Mononuclear cell (primary cell): ENCODE data around the gene MAN1A2. TPM values are rescaled to one million over a fixed set of nuclear protein-coding genes. Genes with fewer than 3 reads are reported as not detected.
"Not testable (repeated sequence)": the region's sequence is repeated elsewhere in the genome, so short reads cannot be mapped to it uniquely, and the experiment has no call there.

Experiments used
- H3K27me3 ChIP-seq: 2 replicates; pipeline ENCODE4 v1.6.0; 2011; ENCODE audit warnings: low read length, control low read depth; ENCODE audit not compliant: insufficient read depth
- H3K4me1 ChIP-seq: 2 replicates; pipeline ENCODE4 v1.5.1; 2011; ENCODE audit warnings: mild to moderate bottlenecking, low read length, control low read depth; ENCODE audit not compliant: insufficient read depth
- H3K4me3 ChIP-seq: 2 replicates; pipeline ENCODE4 v1.5.1; 2011; ENCODE audit warnings: mild to moderate bottlenecking, low read length, moderate library complexity
- H3K9me3 ChIP-seq: 2 replicates; pipeline ENCODE4 v1.5.1; 2011; ENCODE audit warnings: low read depth, mild to moderate bottlenecking, control low read depth, low read length
- total RNA-seq: library from RNA; depleted of rRNA; stranded (reverse); fragments of >200 nt; gene quantifications from one replicate; pipeline ENCODE4 v1.2.3, GENCODE V29; 2012

The MAN1A2 gene
- total RNA-seq, 1 donor, result 48.9 TPM

DNA sequence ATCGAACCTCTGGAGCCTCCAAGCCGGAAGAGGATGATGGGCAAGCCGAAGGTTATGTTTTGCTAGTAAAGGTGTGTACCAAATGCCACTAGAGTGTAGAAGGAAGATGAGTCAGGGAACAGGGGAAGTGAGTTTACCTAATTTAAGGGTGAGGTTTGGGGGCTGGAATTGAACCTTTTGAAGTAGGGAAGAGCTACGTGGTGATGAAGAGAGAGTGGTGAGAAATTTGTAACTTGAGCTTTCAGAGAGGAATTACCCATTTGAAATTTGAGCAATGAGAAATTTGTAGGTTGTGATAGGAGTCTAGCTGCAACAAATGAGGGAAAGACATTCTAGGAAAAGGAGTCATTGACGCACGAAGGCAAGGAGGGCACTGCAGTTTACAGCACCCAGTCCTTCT, 168.6 kb downstream of the MAN1A2 start:
- Histone ChIP-seq H3K4me1 (peaks cover 8% of the 10 kb centered on the region), H3K27me3 (no peaks in the 10 kb centered on the region), H3K9me3 (no peaks in the 10 kb centered on the region), H3K4me3 (no peak overlapping the region)

DNA sequence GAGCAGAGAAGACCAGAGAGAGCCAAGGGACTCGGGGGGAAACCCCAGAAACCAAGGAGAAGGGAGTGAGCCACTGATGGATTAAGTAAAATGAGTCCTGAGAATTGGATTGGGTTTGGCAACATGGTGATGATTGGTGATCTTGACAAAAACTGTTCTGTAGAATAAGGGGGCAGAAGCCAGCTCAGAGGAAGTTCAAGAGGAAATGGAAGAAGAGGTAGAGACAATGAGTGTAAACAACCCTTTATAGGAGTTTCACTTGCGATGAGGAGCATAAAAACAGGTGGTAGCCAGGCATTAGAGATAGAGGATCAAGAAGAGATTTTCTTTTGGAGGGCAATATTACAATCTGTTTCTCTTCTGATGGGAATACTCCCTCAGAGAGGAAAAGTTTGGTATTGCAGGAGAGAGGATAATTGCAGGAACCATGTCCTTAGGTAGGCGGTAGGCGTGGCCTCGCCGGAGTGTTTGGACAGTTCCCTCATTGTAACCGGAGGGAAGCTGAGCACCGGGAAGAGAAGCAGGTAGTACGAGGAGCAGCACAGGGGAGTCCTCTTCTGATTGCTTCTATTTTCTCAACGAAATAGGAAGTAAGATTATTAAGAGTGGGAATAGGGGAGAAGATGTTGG, 170.2 kb downstream of the MAN1A2 start:
- H3K4me3 ChIP-seq, result no peak overlapping the region
- no peaks in the 10 kb centered on the region for H3K27me3 ChIP-seq
- H3K4me1 ChIP-seq, result peaks cover 8% of the 10 kb centered on the region
- no peaks in the 10 kb centered on the region for H3K9me3 ChIP-seq

DNA sequence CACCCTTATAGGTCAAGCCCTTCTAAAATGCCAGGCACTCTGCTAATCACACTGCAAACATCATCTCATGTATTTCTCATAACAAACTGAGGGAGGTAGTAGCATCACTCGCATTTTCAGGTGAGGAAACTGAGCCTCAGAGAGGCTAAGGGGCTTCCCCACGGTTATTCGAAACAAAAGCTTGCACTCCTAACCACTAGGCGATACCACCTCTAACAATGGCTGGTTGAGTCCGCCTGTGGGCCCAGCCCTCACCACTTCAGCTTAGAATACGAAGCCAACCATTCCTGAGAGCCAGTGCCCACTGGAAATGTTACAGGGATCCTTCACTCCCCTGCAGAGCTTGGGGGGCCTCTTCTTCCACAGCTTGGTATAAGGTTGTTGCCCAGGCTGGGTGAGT, 173.3 kb downstream of the MAN1A2 start:
- Histone ChIP-seq H3K27me3 (no peaks in the 10 kb centered on the region), H3K9me3 (no peaks in the 10 kb centered on the region), H3K4me1 (peaks cover 8% of the 10 kb centered on the region), H3K4me3 (no peak overlapping the region)

DNA sequence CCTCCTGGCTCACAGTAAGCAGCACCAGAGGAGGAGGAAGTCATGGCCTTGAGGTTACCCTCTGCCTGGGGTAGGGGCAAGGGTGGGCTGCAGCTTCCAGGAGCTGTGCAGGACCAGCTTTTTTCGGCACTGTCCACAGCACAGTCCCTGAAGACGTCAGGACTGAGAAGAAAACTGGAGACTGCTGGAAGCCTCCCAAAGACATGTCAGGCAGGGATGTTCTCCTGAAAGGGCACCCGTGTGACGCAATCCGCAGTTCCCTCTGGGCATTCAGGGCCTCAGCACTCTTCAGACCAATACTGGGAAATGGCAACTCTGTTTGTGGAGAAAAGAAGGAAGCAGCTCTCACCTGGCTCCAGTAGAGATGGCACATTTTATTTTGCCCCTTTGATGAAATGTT, 173.8 kb downstream of the MAN1A2 start:
- H3K27me3 ChIP-seq, result no peaks in the 10 kb centered on the region
- H3K4me1 ChIP-seq, result peaks cover 8% of the 10 kb centered on the region
- no peaks in the 10 kb centered on the region for H3K9me3 ChIP-seq
- H3K4me3 ChIP-seq, result no peak overlapping the region

DNA sequence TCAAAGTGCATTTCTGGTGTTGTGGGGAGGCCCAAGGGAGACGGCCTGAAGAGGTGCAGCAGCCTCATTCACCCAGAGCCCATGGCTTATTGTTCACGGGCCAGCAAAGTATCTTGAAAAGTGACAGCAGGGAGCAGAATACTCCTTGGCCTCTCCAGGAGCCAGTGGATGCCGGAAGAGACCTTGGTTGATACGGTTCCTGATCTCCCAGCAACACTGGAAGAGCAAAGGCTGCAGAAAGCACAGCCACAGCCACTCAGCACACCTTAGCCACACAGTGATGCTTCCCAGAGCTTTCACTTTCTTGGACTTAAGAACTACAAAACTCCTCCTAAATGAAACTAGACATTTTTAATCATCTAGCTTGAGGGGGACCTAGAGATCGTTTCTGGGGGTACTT, 174.3 kb downstream of the MAN1A2 start:
- no peaks in the 10 kb centered on the region for H3K9me3 ChIP-seq
- H3K27me3 ChIP-seq, result no peaks in the 10 kb centered on the region
- H3K4me3 ChIP-seq, result no peak overlapping the region
- H3K4me1 ChIP-seq, result peaks cover 8% of the 10 kb centered on the region

DNA sequence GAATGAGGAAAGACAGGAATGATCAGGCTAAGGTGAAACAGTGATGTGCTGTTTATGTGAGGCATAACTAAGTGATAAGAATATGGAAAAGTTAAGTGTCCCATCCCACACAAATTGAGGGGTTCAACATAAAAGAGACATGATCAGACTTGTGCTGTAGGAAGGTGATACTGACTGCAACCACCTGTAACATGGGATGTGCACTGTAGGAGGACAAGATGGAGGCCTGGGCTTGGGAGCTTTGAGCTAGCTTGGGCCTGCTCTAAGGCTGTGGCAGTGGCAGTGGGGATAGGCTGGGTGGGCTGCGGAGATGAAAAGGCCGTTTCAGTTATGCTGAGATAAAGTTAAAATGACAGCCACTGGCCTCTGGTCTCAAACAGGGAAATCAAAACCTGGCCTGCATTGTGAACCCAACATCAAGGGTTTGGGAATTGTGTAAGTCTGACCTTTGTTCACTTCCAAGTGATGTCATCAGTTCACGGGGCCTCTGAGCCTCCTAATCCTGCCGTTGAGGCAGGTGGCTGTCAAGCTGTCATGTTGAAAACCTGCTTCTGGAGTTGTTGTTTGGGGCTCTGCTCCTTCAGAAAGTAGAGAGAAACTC, 177.4 kb downstream of the MAN1A2 start:
- H3K4me1 ChIP-seq, result no peaks in the 10 kb centered on the region
- H3K27me3 ChIP-seq, result no peaks in the 10 kb centered on the region
- H3K9me3 ChIP-seq, result no peaks in the 10 kb centered on the region
- no peak overlapping the region for H3K4me3 ChIP-seq

DNA sequence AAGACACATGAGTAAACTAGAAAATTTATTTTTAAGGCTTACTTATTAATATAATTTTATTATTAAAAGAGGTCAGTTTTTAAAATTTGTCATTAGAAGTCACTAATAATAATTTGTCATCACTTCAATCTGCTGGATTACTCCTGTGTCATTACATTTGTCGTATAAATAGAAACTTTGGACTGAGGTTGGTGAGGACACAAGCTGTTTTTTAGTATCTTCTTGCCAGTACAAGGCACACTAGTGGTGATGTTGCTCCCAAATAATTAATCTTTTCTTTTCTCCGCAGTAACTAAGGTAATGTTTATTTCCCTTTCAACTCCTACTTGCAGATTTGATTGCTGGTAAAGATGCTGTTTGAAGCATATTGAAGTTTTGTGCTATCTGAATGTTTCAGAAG, 179.2 kb downstream of the MAN1A2 start:
- Histone ChIP-seq H3K9me3 (no peaks in the 10 kb centered on the region), H3K4me1 (no peaks in the 10 kb centered on the region), H3K4me3 (no peak overlapping the region), H3K27me3 (no peaks in the 10 kb centered on the region)

DNA sequence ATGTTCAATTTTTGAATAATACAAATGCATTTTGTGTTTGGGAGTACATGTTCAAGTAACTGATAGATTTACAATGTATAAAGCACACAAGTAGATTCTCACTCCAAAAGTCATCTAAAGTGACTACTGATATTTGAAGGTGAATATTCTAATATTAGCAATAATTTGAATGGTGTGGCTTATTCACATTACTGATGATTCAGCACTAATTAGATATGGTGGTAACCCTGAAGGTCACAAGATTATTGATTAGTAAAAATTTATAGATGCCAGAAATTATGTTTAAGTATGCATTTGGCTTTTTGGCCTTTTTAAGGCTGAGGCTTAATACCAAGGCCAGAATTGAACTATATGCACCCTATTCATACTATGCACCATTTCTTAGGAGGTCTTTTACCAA, 186.2 kb downstream of the MAN1A2 start:
- Histone ChIP-seq H3K4me3 (no peak overlapping the region), H3K27me3 (no peaks in the 10 kb centered on the region), H3K9me3 (no peaks in the 10 kb centered on the region), H3K4me1 (no peaks in the 10 kb centered on the region)

DNA sequence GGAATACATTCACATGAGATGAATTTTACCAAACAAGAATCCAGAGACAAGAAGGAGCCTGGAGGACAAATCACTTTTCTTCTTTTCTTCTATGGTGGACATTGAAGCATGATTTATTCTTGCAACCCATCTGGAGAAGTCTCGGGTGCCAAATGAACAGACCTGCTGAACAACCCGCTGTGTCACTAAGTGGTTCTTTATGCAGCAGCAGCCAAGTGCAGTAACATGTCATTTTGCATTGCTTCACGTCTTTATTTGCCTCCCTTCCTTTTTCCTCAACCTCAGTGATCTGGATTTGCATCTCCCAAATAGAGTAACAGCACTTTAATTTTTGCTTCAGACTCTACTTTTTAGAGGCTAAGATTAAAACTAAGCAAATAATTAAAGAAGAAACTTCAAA, 188.6 kb downstream of the MAN1A2 start:
- Histone ChIP-seq H3K4me3 (no peak overlapping the region), H3K9me3 (no peaks in the 10 kb centered on the region), H3K27me3 (no peaks in the 10 kb centered on the region), H3K4me1 (no peaks in the 10 kb centered on the region)

DNA sequence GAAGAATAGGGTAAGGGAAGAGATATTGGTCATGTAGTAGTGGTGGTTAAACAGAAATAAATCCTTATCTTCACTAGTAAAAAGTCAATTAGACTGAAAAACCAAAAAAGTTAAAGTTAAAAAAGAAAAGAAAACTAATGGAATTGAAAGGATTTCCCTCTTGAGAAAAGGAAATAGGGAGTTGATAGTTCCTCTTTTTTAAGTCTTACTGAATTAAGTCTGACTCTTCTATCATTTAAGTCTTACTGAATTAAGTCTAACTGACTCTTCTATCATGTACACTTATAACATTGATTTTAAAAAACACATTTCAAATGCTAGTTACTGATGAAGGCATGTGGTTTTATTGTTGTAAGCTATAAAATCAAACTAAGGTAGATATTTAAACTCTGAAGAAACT, 189.1 kb downstream of the MAN1A2 start:
- H3K4me1 ChIP-seq, result no peaks in the 10 kb centered on the region
- H3K4me3 ChIP-seq, result no peak overlapping the region
- H3K27me3 ChIP-seq, result no peaks in the 10 kb centered on the region
- H3K9me3 ChIP-seq, result no peaks in the 10 kb centered on the region

DNA sequence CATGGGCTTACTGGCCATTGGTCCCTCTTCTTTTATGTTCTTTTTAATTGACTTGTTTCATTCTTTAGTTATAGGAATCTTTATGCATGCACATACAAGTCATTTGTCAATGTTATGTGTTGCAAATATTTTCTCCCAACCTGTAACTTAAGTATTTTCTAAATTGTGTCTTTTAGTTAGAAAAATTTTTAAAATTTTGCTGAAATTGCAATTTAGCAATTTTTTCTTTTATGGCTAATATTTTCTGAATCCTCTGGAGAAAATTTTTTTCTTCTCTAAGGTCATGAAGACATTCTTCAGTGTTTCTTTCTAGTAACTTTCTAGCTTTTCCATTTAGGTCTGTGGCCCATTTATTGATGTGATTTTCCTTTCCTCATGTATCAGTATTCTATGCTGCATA, 189.7 kb downstream of the MAN1A2 start:
- Histone ChIP-seq H3K27me3 (no peaks in the 10 kb centered on the region), H3K4me1 (no peaks in the 10 kb centered on the region), H3K9me3 (no peaks in the 10 kb centered on the region), H3K4me3 (no peak overlapping the region)

DNA sequence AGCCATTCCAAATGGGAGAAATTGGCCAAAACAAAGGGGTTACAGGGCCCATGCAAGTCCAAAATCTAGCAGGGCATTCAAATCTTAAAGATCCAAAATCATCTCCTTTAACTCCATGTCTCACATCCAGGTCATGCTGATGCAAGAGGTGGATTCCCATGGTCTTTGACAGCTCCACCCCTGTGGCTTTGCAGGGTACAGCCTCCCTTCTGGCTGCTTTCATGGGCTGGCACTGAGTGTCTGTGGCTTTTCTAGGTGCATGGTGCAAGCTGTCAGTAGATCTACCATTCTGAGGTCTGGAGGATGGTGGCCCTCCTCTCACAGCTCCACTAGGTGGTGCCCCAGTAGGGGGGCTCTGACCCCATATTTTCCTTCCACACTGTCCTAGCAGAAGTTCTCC, 191.2 kb downstream of the MAN1A2 start:
- H3K4me1 ChIP-seq, H3K4me3 ChIP-seq, H3K9me3 ChIP-seq, H3K27me3 ChIP-seq: not testable (repeated sequence)

DNA sequence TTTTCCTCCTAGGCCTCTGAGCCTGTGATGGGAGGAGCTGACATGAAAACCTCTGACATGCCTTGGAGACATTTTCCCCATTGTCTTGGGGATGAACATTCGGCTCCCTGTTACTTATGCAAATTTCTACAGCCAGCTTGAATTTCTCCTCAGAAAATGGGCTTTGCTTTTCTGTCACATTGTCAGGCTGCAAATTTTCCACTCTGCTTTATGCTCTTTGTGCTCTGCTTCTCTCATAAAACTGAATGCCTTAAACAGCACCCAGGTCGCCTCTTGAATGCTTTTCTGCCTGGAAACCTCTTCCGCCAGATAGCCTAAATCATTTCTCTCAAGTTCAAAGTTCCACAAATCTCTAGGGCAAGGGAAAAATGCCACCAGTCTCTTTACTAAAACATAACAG, 191.9 kb downstream of the MAN1A2 start:
- H3K4me3 ChIP-seq, result no peak overlapping the region
- no peaks in the 10 kb centered on the region for H3K4me1 ChIP-seq
- H3K9me3 ChIP-seq, result no peaks in the 10 kb centered on the region
- H3K27me3 ChIP-seq, result no peaks in the 10 kb centered on the region

DNA sequence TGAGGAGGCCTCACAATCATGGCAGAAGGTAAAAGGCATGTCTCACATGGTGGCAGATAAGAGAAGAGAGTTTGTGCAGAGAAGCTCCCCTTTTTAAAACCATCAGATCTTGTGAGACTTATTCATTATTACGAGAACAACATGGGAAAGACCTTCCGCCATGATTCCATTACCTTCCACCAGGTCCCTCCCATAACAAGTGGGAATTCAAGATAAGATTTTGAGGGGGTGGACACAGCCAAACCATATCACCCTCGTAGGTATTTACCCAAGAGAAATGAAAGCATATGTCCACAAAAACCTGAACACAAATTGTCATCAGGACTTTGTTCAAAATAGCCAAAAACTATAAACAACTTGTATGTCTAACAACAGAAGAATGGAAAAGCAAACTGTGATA, 192.7 kb downstream of the MAN1A2 start:
- Histone ChIP-seq H3K27me3 (no peaks in the 10 kb centered on the region), H3K4me3 (no peak overlapping the region), H3K9me3 (no peaks in the 10 kb centered on the region), H3K4me1 (peaks cover 6% of the 10 kb centered on the region)

DNA sequence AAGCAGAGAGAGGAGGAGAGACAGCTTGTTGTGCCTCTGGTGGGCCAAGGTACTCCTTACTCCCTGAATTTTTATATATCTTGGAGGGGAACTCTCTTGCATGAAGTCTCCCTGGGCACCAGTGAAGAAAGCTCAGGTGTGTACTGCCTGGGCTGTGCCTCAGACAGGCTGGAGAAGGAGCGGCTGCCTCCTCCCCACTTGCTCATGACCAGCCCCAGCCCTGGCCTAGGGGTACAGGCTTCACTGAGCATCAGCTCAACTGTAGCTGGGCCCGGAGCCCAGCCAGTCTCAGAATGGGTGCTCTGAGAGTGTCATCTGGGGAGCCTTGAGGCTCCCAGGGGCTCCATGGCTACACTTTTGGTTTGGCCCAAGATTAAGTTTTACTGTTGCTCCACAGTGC, 193.8 kb downstream of the MAN1A2 start:
- Histone ChIP-seq H3K4me3 (no peak overlapping the region), H3K27me3 (no peaks in the 10 kb centered on the region), H3K4me1 (peaks cover 8% of the 10 kb centered on the region), H3K9me3 (no peaks in the 10 kb centered on the region)

DNA sequence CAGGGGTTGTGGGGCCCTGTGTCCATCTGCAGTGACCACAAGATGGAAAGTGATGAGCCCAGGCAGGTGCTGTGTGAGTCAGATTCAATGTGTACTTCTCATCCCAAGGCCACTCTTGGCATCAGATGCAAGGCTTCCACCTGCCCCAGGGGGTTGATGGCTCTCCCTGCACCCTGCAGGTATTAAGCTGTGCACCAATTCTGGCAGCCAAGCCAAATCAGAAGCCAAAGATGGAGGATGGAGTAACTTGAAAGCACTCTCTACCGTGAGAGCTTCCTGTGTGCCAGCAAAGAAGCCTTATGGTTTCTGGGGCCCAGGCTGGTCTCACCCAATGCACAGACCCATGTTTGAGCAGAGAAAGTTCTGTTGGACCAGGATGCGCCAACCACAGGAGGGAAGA, 194.3 kb downstream of the MAN1A2 start:
- no peaks in the 10 kb centered on the region for H3K9me3 ChIP-seq
- no peak overlapping the region for H3K4me3 ChIP-seq
- H3K27me3 ChIP-seq, result no peaks in the 10 kb centered on the region
- H3K4me1 ChIP-seq, result peaks cover 8% of the 10 kb centered on the region
